Activated T-cell treated with anti-CD3 and anti-CD28 coated beads, Interleukin-2, amount 50 U/mL, for 72 hours (primary cell): ENCODE measurements around the gene DAZAP1. TPM values are rescaled to one million over a fixed set of nuclear protein-coding genes. Genes with fewer than 3 reads are reported as not detected.
A peak's percentile ranks its signal among the peaks of the same experiment; 100 is the strongest.

Experiments
- ATAC-seq, 2 donors: fragments of 150-1000 bp; cut with Tn5 transposase; replicated peaks in 1 of 2; 2 replicates each; pipeline ENCODE4 v1.10.0; 2021; ENCODE audit warnings: moderate library complexity in 2 of 2, mild to moderate bottlenecking in 1 of 2
- DNase-seq, 2 donors: peaks; one replicate each; pipeline ENCODE4 v3.0.0; 2021 to 2022; ENCODE audit warnings: mixed read lengths in 1 of 2
- H3K27ac Mint-ChIP-seq: one replicate; pipeline ENCODE4 v1.8.0; 2022; ENCODE audit warnings: mild to moderate bottlenecking, moderate library complexity, mixed read lengths
- H3K27me3 Mint-ChIP-seq: one replicate; pipeline ENCODE4 v1.8.0; 2022; ENCODE audit warnings: low read depth, mixed read lengths
- H3K36me3 Mint-ChIP-seq, 2 donors: one replicate each; pipeline ENCODE4 v1.8.0; 2022; ENCODE audit warnings: mixed read lengths in 2 of 2, mild to moderate bottlenecking in 1 of 2; ENCODE audit not compliant: insufficient read depth in 2 of 2
- H3K4me1 Mint-ChIP-seq: one replicate; pipeline ENCODE4 v1.8.0; 2022; ENCODE audit warnings: low read depth, mixed read lengths
- H3K4me3 Mint-ChIP-seq, 2 donors: one replicate each; pipeline ENCODE4 v1.8.0; 2022; ENCODE audit warnings: mild to moderate bottlenecking in 2 of 2, mixed read lengths in 2 of 2, moderate library complexity in 2 of 2
- H3K9me3 Mint-ChIP-seq, 2 donors: one replicate each; pipeline ENCODE4 v1.8.0; 2022; ENCODE audit warnings: mixed read lengths in 2 of 2
- total RNA-seq, 2 donors: library from RNA; stranded (reverse); gene quantifications; one replicate each; pipeline ENCODE4 v1.2.3, GENCODE V29; 2022

The DAZAP1 gene
- total RNA-seq, 2 donors from 2014 or later: 219 to 252 TPM

- no peak for DNase-seq
- no peak for ATAC-seq
- H3K27me3 Mint-ChIP-seq: peaks cover 6% of the 10 kb centered on the region
- no peaks in the 10 kb centered on the region for H3K36me3 Mint-ChIP-seq
- H3K27ac Mint-ChIP-seq: no peak overlapping the region
- no peak overlapping the region for H3K4me3 Mint-ChIP-seq
- H3K9me3 Mint-ChIP-seq: no peaks in the 10 kb centered on the region
- H3K4me1 Mint-ChIP-seq: peaks cover 4% of the 10 kb centered on the region
These were observed 59.3 kb downstream of the DAZAP1 start for GRCh38 chr19:1466461-1467214.

- no peak for DNase-seq
- H3K9me3 Mint-ChIP-seq: no peaks in the 10 kb centered on the region
- ATAC-seq: no peak
- H3K36me3 Mint-ChIP-seq: no peaks in the 10 kb centered on the region
- H3K27me3 Mint-ChIP-seq: peaks cover 6% of the 10 kb centered on the region
- H3K4me1 Mint-ChIP-seq: peaks cover 4% of the 10 kb centered on the region
- H3K4me3 Mint-ChIP-seq: no peak overlapping the region
- H3K27ac Mint-ChIP-seq: no peak overlapping the region
These were observed 59.8 kb downstream of the DAZAP1 start for GRCh38 chr19:1467215-1467489.

- DNase-seq (no peak), ATAC-seq (no peak)
- Mint-ChIP-seq H3K4me3 (no peak overlapping the region), H3K4me1 (peaks cover 4% of the 10 kb centered on the region), H3K27ac (no peak overlapping the region), H3K36me3 (no peaks in the 10 kb centered on the region), H3K27me3 (peaks cover 6% of the 10 kb centered on the region), H3K9me3 (no peaks in the 10 kb centered on the region)
These were observed 60.3 kb downstream of the DAZAP1 start for GRCh38 chr19:1467490-1468273.

GRCh38 chr19:1468274-1468820 is 61.0 kb downstream of the DAZAP1 start:
- peaks cover 4% of the 10 kb centered on the region for H3K4me1 Mint-ChIP-seq
- no peaks in the 10 kb centered on the region for H3K9me3 Mint-ChIP-seq
- DNase-seq: no peak
- no peak for ATAC-seq
- H3K27me3 Mint-ChIP-seq: peaks cover 6% of the 10 kb centered on the region
- H3K36me3 Mint-ChIP-seq: no peaks in the 10 kb centered on the region
- no peak overlapping the region for H3K27ac Mint-ChIP-seq
- H3K4me3 Mint-ChIP-seq: peak overlapping the region; percentile 29 to 37

GRCh38 chr19:1468821-1469254 is 61.5 kb downstream of the DAZAP1 start:
- ATAC-seq: peak; percentile 14 to 28
- peak overlapping the region; percentile 29 to 37 for H3K4me3 Mint-ChIP-seq
- H3K4me1 Mint-ChIP-seq: peaks cover 4% of the 10 kb centered on the region
- no peak overlapping the region for H3K27ac Mint-ChIP-seq
- H3K9me3 Mint-ChIP-seq: no peaks in the 10 kb centered on the region
- DNase-seq: peak; percentile 56 to 63
- peaks cover 6% of the 10 kb centered on the region for H3K27me3 Mint-ChIP-seq
- H3K36me3 Mint-ChIP-seq: no peaks in the 10 kb centered on the region

GRCh38 chr19:1469255-1470054 is 62.1 kb downstream of the DAZAP1 start:
- DNase-seq (peak in 1 of 2 donors; percentile 52), ATAC-seq (peak; percentile 39)
- Mint-ChIP-seq H3K9me3 (no peaks in the 10 kb centered on the region), H3K36me3 (no peaks in the 10 kb centered on the region), H3K4me1 (peaks cover 4% of the 10 kb centered on the region), H3K27ac (no peak overlapping the region), H3K27me3 (peaks cover 6% of the 10 kb centered on the region), H3K4me3 (peak overlapping the region in 1 of 2 donors; percentile 82)

- no peaks in the 10 kb centered on the region for H3K9me3 Mint-ChIP-seq
- ATAC-seq (no peak), DNase-seq (no peak)
- no peaks in the 10 kb centered on the region for H3K36me3 Mint-ChIP-seq
- H3K27ac Mint-ChIP-seq: no peak overlapping the region
- peaks cover 4% of the 10 kb centered on the region for H3K4me1 Mint-ChIP-seq
- peaks cover 6% of the 10 kb centered on the region for H3K27me3 Mint-ChIP-seq
- peak overlapping the region; percentile 80 to 82 for H3K4me3 Mint-ChIP-seq
These were observed 62.6 kb downstream of the DAZAP1 start for GRCh38 chr19:1470055-1470304.

GRCh38 chr19:1470305-1471009 is 63.1 kb downstream of the DAZAP1 start:
- ATAC-seq: peak; percentile 48 to 60
- peaks cover 6% of the 10 kb centered on the region for H3K27me3 Mint-ChIP-seq
- no peaks in the 10 kb centered on the region for H3K9me3 Mint-ChIP-seq
- H3K4me3 Mint-ChIP-seq: peak overlapping the region; percentile 80 to 82
- DNase-seq: peak; percentile 71 to 74
- no peaks in the 10 kb centered on the region for H3K36me3 Mint-ChIP-seq
- peaks cover 4% of the 10 kb centered on the region for H3K4me1 Mint-ChIP-seq
- no peak overlapping the region for H3K27ac Mint-ChIP-seq

GRCh38 chr19:1471010-1471514 is 63.7 kb downstream of the DAZAP1 start:
- peak overlapping the region; percentile 47 to 65 for H3K4me3 Mint-ChIP-seq
- DNase-seq (peak in 1 of 2 donors; percentile 37), ATAC-seq (peak; percentile 27 to 38)
- H3K27ac Mint-ChIP-seq: no peak overlapping the region
- peaks cover 6% of the 10 kb centered on the region for H3K27me3 Mint-ChIP-seq
- peaks cover 4% of the 10 kb centered on the region for H3K4me1 Mint-ChIP-seq
- no peaks in the 10 kb centered on the region for H3K9me3 Mint-ChIP-seq
- no peaks in the 10 kb centered on the region for H3K36me3 Mint-ChIP-seq

- DNase-seq (no peak), ATAC-seq (no peak)
These were observed 64.3 kb downstream of the DAZAP1 start for GRCh38 chr19:1471515-1472160.

GRCh38 chr19:1472231-1473084 is 65.1 kb downstream of the DAZAP1 start:
- Mint-ChIP-seq H3K4me3 (no peak overlapping the region), H3K4me1 (peaks cover 14% of the 10 kb centered on the region), H3K9me3 (no peaks in the 10 kb centered on the region), H3K36me3 (no peaks in the 10 kb centered on the region), H3K27me3 (peaks cover 6% of the 10 kb centered on the region), H3K27ac (no peak overlapping the region)
- ATAC-seq: no peak
- DNase-seq: no peak

More at GRCh38 chr19:1471515-1472160, 64.3 kb downstream of the DAZAP1 start:
- Mint-ChIP-seq H3K27me3 (peaks cover 6% of the 10 kb centered on the region), H3K4me3 (peak overlapping the region; percentile 47 to 65), H3K4me1 (peaks cover 6% of the 10 kb centered on the region), H3K27ac (no peak overlapping the region), H3K9me3 (no peaks in the 10 kb centered on the region), H3K36me3 (no peaks in the 10 kb centered on the region)
